HG02571 (cell line): Measurements from ENCODE around the gene MBD6.

ENCODE experiments used
- ATAC-seq: cut with Tn5 transposase; IDR thresholded peaks from one replicate; pipeline ENCODE4 v1.9.1; 2021; ENCODE audit warnings: mild to moderate bottlenecking, moderate library complexity; ENCODE audit not compliant: unreplicated experiment

Gene MBD6, protein sequence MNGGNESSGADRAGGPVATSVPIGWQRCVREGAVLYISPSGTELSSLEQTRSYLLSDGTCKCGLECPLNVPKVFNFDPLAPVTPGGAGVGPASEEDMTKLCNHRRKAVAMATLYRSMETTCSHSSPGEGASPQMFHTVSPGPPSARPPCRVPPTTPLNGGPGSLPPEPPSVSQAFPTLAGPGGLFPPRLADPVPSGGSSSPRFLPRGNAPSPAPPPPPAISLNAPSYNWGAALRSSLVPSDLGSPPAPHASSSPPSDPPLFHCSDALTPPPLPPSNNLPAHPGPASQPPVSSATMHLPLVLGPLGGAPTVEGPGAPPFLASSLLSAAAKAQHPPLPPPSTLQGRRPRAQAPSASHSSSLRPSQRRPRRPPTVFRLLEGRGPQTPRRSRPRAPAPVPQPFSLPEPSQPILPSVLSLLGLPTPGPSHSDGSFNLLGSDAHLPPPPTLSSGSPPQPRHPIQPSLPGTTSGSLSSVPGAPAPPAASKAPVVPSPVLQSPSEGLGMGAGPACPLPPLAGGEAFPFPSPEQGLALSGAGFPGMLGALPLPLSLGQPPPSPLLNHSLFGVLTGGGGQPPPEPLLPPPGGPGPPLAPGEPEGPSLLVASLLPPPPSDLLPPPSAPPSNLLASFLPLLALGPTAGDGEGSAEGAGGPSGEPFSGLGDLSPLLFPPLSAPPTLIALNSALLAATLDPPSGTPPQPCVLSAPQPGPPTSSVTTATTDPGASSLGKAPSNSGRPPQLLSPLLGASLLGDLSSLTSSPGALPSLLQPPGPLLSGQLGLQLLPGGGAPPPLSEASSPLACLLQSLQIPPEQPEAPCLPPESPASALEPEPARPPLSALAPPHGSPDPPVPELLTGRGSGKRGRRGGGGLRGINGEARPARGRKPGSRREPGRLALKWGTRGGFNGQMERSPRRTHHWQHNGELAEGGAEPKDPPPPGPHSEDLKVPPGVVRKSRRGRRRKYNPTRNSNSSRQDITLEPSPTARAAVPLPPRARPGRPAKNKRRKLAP

GRCh38 chr12:57522011-57522886 lies at the start of gene MBD6:
TSS of gene MBD6 (plus strand) at chr12:57522824. CDS start at chr12:57524304, 1,480 bp downstream.
- peak; percentile 44 for ATAC-seq

DNA sequence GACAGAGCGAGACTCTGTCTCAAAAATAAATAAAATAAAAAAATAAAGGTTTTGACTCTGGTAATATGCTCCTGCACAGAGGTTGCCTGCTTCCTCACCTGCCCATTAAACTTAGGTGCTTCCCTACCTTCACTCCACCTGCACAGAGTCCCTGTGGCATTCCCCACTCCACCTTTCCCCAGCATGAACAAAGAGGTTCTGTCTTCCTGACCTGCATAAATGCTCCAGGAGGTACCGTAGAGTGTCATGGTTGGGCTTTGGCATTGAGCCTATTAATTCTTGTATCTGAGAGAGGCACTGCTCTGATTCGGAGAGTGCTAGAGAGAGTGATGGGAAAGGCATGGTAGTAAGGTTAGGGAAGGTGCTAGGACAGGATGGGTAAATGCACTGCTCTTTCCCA lies 49.2 kb upstream of the MBD6 start:
- no peak for ATAC-seq

- no peak for ATAC-seq
These were observed 48.7 kb upstream of the MBD6 start for GRCh38 chr12:57473886-57474285.

DNA sequence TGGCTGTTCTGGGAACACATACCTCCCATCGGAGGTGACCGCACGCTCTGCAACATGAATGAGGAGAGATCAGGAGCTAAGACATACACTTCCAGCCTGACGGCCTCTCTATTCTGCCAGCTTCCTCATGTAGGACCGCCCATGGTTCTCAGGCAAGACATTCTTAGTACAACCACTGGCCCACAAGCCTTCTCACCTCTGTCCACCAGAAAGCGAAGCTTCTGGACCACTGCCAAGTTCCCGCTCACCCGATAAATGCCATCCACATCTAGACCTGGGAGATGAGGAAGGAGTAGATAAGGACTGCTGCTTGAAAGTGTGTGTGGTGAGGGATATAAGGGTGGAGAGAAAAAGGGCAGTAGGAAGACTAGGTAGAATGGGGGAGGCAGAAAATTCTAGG lies 48.2 kb upstream of the MBD6 start:
- ATAC-seq = no peak

DNA sequence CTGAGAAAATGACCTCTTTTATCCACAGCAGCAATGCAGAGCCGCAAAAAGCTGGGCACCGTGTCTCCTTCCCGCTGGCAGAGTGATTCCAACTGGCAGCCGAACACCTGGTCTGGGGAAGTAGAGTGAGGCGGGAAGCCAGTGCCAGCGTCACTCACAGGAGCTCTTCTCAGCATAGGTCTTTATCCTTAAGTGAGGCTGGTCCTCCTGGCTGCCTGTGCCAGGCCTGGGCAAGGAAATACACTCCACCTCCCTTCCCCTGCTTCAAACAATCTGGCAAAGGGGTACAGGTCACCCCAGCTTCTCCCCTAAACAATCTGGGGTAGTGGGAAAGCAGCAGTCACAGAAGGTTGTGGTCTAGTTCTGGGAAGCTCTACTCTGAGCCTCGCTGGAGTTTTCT lies 47.8 kb upstream of the MBD6 start:
- ATAC-seq = no peak

GRCh38 chr12:57475271-57476161 lies 47.1 kb upstream of the MBD6 start:
- ATAC-seq = no peak

DNA sequence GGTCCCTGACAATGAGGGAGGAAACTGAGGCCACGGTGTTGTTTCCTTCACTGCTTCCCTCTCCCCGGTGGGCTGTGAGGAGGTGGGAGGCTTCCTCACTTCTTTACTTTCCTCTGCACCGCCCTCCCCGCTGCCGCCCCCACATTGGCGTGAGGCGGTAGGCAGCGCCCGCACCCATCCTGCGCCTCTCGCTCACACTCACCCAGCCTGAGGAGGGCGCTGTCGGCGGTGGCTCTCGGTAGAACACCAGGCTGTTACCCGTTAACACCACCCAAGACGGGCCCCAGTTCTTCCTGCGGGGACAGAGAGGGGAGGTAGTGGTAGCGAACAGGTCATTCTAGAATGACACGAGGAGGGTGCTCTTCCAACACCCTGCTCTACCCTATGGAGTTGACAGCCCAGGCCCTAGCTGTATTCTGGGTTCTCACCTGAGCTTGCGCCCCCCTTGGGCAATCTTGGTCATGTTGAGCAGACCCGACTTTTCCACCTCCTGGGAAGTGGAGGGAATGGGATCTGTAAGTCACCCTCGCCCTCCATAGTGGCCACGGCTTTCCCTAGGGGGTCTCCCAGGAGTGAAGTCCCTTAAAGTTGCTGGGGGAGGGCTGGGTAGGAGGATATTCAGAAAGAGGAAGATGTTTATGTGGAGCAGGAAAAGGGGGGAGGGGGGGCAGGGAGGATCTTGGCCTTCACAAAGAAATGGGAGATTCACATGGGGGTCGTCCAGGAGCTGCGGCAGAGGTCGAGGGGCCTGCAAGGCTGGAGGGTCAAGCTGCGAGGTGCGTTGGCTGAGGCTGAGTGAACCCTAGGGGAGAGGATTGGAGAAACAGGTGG lies 46.2 kb upstream of the MBD6 start:
- ATAC-seq = peak; percentile 42

- no peak for ATAC-seq
These were observed 45.5 kb upstream of the MBD6 start for GRCh38 chr12:57476993-57477709.

DNA sequence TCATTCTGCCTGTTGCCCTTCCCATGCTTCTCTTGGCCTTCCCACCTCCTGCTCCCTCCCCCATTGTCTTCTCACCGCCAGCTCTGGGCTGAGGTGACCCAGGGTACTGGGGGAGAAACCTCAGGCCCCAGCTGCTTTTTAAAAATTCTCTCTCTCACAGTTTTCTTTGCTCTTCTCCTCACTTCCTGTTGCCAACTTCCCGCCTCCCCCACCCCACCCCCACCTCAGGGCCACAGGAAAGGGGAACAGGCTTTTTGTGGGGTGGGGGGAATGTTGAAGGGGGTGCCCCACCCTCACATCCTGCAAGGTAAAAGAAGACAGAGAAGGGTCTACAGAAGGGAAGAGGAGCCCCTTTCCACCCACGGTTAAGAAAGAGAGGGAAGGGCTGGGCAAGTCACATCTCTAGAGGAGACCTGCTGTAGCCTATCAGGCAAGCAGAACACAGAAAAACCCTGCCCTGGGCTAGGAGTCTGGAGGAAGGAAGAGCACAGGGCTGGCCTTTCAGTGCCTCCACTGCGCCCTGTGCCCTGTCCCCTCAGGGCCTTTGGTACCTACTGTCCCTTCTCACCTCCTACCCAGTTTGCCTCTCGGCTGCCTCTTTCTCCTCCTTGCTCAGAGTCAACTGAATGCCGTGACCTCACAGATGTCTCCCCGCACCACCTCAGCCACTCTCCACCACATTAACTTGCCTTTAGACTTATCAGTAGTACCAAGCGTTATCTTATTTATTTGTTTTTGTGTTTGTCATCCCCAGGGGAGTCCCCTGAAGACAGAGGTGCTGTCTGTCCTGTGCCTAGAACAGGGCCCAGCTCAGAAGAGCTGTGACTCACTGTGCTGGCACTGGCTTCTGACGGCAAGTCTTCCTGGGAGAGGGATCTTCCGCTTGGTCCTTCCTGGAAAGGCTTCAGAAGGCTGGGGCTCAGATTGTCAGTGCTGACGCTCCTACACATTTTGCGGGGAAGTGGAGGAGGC lies 44.6 kb upstream of the MBD6 start:
- no peak for ATAC-seq

DNA sequence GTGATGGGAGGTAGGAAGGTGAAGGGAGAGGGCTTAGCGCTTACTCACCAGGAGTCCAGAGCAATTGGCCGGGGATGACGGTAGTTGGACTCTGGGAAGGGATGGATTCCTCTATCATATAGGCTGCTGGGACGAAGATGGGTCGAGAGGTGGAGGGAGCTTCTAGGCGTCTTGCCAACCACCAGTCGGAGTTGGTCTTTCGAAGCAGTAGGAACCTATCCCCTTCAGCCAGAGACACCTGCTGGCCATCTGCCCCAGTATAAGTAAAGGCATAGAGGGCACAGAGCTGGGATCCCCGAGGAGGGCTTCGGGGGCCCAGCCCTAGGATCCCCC lies 43.6 kb upstream of the MBD6 start:
- ATAC-seq = no peak

DNA sequence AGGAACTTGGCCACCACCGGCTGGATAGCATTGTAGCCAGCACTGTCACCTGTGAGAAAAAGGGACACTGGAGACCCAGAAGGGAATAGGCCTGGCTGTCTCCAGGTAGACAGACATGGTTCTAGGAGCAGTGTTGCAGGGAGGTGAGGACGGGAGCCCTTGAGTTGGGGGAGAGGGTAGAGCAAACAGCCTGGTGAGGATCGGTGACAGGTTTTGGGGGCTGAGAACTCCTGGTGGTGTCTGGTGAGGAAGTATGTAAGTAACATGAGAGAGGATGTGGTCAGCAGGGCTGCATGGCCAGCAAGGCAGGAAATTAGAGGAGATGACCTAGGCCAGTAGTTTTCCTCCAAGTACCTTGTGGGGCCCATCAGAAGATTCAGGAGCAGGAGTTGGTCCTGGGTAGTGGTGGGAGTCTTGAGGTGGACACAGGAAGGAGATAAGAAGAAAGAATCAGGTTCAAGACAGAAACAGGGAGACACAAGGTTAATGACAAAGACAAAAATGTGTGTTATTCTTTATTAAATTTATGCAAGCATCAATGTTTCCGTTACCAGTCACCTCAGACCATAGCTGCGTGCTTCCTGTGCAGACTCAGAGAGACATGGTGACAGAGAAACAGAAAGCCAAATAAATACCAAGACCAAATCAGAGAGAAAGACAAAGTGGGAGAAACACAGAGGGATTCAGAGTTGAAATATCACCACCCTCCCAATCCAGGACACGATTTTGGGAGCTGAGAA lies 43.1 kb upstream of the MBD6 start, which contains the start of gene ARHGAP9:
TSS of gene ARHGAP9 (minus strand) at position 491 of the 740 bp plus-strand sequence. CDS start at position 31, 460 bp downstream.
- ATAC-seq = no peak

GRCh38 chr12:57481671-57482070 lies 41.0 kb upstream of the MBD6 start:
- ATAC-seq = no peak

DNA sequence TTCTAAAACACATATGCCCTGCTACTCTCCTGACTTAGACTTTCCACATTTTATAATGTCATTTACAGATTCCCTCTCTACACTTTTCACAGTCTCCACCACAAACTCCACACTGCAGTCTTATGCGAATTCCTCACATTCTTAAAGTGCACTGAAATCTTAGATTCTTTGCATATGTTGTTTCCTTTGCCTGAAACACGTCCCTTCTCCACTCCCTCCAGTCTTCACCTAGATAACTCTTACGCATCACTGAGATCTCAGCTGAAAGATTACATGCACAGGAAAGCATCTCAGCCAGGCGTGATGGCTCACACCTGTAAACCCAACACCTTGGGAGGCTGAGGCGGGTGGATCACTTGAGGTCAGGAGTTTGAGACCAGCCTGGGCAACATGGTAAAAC lies 39.2 kb upstream of the MBD6 start:
- ATAC-seq = no peak

- no peak for ATAC-seq
These were observed 36.9 kb upstream of the MBD6 start for GRCh38 chr12:57485695-57486094.

DNA sequence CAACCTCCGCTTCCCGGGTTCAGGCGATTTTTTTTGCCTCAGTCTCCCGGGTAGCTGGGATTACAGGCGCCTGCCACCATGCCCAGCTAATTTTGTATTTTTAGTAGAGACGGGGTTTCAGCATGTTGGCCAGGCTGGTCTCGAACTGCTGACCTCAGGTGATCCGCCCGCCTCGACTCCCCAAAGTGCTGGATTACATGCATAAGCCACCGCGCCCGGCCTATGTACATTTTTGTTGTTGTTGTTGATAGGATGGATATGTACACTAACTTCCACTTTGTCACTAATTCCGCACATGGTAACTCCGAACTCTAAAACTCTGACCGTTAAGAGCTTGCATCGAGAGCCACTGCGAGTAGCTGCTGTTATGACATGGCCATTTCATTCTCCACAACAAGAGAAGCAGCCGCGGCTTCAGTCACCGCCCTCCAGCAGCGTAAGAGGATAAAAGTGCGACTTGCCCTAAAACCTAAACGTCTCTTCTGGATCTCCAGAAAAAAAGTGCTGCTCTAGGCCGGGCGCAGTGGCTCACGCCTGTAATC lies 35.5 kb upstream of the MBD6 start:
- ATAC-seq = no peak
